ENCODE results near the gene MCM3AP. TPM values are rescaled to one million over a fixed set of nuclear protein-coding genes. Genes with fewer than 3 reads are reported as not detected.

The MCM3AP gene
- polyA plus RNA-seq, 1 experiment = 31.6 TPM

GRCh38 chr21:46269466-46269865 lies 15.9 kb downstream of the MCM3AP start:
- Histone ChIP-seq H3K27me3 (ENCODE audit: control insufficient read depth, insufficient read depth, low read length) (no peaks in the 10 kb centered on the region), H3K36me3 (ENCODE audit: control insufficient read depth, insufficient read depth, low read length) (peaks cover 48% of the 10 kb centered on the region), H3K4me3 (ENCODE audit: low read depth, low read length) (no peak overlapping the region)
- no peak for DNase-seq (ENCODE audit: low read depth)
- ChIA-PET CTCF (no interaction called here), POLR2A (no interaction called here)
- no peak for TF ChIP-seq CTCF (IDR thresholded peaks at IDR 0.05; ENCODE audit: insufficient read depth, low read depth, low read length)

GRCh38 chr21:46268371-46268770 lies 17.0 kb downstream of the MCM3AP start:
- POLR2A ChIA-PET = no interaction called here
- H3K27me3 ChIP-seq (ENCODE audit: control insufficient read depth, insufficient read depth, low read length) = no peaks in the 10 kb centered on the region
- TF ChIP-seq CTCF (IDR thresholded peaks at IDR 0.05; ENCODE audit: insufficient read depth, low read depth, low read length) = no peak
- peaks cover 48% of the 10 kb centered on the region for H3K36me3 ChIP-seq (ENCODE audit: control insufficient read depth, insufficient read depth, low read length)
- CTCF ChIA-PET = no interaction called here
- H3K4me3 ChIP-seq (ENCODE audit: low read depth, low read length) = no peak overlapping the region
- no peak for DNase-seq (ENCODE audit: low read depth)

- Histone ChIP-seq H3K27me3 (ENCODE audit: control insufficient read depth, insufficient read depth, low read length) (no peaks in the 10 kb centered on the region), H3K4me3 (ENCODE audit: low read depth, low read length) (no peak overlapping the region), H3K36me3 (ENCODE audit: control insufficient read depth, insufficient read depth, low read length) (peaks cover 40% of the 10 kb centered on the region)
- CTCF ChIA-PET = interaction anchor here (1.2 kb wide), 1 partner anchor 17 kb away, joined by 3 read pairs; no protein-coding TSS in a partner anchor
- DNase-seq (ENCODE audit: low read depth) = no peak
- TF ChIP-seq CTCF (IDR thresholded peaks at IDR 0.05; ENCODE audit: insufficient read depth, low read depth, low read length) = no peak
- POLR2A ChIA-PET = no interaction called here
Observed at GRCh38 chr21:46266946-46267345, 18.5 kb downstream of the MCM3AP start.

- no peak for DNase-seq (ENCODE audit: low read depth)
- no peak for TF ChIP-seq CTCF (IDR thresholded peaks at IDR 0.05; ENCODE audit: insufficient read depth, low read depth, low read length)
Observed at GRCh38 chr21:46265736-46266525, 19.5 kb downstream of the MCM3AP start.

GRCh38 chr21:46264690-46265144 lies 20.7 kb downstream of the MCM3AP start:
- H3K27me3 ChIP-seq (ENCODE audit: control insufficient read depth, insufficient read depth, low read length) = no peaks in the 10 kb centered on the region
- no peak overlapping the region for H3K4me3 ChIP-seq (ENCODE audit: low read depth, low read length)
- no peak for TF ChIP-seq CTCF (IDR thresholded peaks at IDR 0.05; ENCODE audit: insufficient read depth, low read depth, low read length)
- POLR2A ChIA-PET = no interaction called here
- H3K36me3 ChIP-seq (ENCODE audit: control insufficient read depth, insufficient read depth, low read length) = peaks cover 46% of the 10 kb centered on the region
- CTCF ChIA-PET = no interaction called here
- no peak for DNase-seq (ENCODE audit: low read depth)

More at GRCh38 chr21:46265736-46266525, 19.5 kb downstream of the MCM3AP start:
- POLR2A ChIA-PET = no interaction called here
- H3K36me3 ChIP-seq (ENCODE audit: control insufficient read depth, insufficient read depth, low read length) = peaks cover 41% of the 10 kb centered on the region
- CTCF ChIA-PET = interaction anchor here (1.2 kb wide), 1 partner anchor 16 kb away, joined by 3 read pairs; no protein-coding TSS in a partner anchor
- no peaks in the 10 kb centered on the region for H3K27me3 ChIP-seq (ENCODE audit: control insufficient read depth, insufficient read depth, low read length)
- H3K4me3 ChIP-seq (ENCODE audit: low read depth, low read length) = no peak overlapping the region

Data from BJ (cell line).